HG03175 (cell line): ENCODE results near the gene RHBDF1.

Experiments used
- ATAC-seq: cut with Tn5 transposase; IDR thresholded peaks from one replicate; pipeline ENCODE4 v1.9.1; 2021; ENCODE audit warnings: mild to moderate bottlenecking, moderate library complexity; ENCODE audit not compliant: unreplicated experiment

The RHBDF1 gene

GRCh38 chr16:75580-76501, 3.4 kb upstream of the RHBDF1 start:
- no peak for ATAC-seq

DNA sequence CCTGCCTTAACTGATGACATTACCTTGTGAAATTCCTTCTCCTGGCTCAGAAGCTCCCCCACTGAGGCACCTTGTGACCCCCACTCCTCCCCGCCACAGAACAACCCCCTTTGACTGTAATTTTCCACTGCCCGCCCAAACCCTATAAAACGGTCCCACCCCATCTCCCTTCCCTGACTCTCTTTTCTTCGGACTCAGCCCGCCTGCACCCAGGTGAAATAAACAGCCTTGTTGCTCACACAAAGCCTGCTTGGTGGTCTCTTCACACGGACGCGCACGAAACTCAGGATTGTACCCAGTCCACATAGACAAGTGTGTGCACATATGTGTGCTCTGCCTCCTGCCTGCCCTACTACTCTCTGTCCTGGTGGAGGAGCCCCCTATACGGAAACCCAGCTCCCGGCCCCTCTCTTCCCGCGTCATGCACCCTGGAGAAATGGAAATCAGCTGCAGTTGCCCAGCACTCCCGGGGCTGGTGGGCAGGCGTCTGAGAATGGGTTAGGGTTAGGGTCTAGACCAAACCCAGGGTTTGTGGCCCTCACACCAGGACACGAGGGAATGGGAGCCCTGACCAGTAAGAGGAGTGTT, 2.4 kb upstream of the RHBDF1 start:
- ATAC-seq: no peak

GRCh38 chr16:74051-74746, 1.8 kb upstream of the RHBDF1 start:
- ATAC-seq: no peak

DNA sequence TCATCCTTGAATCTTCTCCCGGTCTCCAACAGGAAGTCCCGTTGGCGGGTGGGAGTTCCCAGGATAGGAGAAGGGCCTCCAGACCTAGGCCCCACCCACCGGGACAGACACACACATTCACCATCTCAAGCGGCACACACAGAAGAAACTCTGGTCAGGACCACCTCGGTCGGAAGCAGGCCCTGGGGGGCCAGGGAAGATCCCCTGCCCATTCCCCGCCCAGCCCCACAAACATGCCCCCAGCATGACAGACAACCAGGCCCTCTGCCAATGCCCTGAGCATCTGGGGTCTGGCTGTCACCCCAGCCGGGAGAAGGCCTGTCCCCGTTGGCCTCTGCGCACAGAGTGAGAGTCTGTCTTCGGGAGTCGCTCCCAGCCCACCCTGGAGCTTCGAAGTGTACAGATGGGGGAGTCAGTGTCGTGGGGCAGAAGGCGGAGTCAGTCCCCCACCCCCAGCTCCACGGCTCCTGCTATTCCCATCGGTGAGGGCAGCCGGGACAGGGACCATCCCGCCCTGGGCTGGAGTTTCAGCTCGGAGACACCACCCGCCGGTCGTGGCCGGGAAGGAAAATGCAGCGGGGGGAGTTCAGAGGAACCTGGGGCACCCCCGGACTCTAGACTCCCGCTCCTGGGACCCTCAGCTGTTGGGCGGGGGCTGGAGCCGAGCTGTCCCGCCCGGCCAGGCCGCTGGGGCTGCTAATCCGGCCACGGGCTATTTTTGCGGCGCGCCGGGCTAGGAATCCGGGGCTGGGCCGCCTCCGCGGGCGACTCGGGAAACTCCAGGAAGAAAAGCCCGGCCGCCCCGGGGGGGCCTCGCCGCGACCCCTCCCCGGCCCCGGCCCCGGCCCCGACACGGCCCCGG, 660 bp downstream of the RHBDF1 start:
- ATAC-seq: no peak

DNA sequence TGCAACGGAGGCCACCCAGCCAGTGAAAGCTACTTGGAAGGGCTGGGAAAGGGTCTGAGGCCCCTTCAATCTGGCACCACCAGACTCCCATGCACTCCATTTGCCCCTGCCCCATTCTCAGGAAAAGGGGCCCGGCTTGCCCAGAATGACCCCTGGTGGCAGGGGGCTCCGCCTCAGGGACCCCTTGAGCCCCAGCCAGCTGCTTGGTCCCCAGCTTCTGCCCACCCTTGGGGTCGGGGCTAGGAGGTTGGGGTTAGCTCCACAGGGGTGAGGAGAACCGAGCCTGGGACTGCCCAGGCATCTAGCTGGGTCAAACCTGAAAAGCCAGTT, 1.3 kb downstream of the RHBDF1 start:
- ATAC-seq: no peak

DNA sequence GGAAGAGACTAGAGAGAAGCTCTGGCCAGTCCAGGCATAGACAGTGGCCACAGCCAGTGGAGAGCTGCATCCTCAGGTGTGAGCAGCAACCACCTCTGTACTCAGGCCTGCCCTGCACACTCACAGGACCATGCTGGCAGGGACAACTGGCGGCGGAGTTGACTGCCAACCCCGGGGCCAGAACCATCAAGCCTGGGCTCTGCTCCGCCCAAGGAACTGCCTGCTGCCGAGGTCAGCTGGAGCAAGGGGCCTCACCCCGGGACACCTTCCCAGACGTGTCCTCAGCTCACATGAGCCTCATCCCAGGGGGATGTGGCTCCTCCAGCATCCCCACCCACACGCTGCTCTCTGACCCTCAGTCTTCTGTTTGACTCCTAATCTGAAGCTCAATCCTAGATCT, 3.2 kb downstream of the RHBDF1 start:
- no peak for ATAC-seq

DNA sequence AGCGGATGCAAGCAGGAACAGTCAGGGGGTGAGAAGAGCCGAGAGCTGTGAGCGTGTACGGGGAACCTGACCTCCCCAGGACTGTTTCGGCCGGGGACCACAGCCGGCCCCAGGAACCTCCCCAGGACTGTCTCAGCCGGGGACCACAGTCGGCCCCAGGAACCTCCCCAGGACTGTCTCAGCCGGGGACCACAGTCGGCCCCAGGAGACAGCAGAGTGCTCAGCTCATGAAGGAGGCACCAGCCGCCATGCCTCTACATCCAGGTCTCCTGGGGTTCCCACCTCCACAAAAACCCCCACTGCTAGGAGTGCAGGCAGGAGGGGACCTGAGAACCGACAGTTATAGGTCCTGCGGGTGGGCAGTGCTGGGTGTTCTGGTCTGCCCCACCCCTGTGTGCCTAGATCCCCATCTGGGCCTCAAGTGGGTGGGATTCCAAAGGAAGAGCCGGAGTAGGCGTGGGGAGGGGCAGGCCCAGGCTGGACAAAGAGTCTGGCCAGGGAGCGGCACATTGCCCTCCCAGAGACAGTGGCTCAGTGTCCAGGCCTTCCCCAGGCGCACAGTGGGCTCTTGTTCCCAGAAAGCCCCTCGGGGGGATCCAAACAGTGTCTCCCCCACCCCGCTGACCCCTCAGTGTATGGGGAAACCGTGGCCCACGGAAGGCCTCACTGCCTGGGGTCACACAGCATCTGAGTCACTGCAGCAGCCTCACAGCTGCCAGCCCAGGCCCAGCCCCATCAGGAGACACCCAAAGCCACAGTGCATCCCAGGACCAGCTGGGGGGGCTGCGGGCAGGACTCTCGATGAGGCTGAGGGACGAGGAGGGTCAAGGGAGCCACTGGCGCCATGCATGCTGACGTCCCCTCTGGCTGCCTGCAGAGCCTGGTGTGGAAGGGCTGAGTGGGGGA, 4.3 kb downstream of the RHBDF1 start:
- no peak for ATAC-seq

DNA sequence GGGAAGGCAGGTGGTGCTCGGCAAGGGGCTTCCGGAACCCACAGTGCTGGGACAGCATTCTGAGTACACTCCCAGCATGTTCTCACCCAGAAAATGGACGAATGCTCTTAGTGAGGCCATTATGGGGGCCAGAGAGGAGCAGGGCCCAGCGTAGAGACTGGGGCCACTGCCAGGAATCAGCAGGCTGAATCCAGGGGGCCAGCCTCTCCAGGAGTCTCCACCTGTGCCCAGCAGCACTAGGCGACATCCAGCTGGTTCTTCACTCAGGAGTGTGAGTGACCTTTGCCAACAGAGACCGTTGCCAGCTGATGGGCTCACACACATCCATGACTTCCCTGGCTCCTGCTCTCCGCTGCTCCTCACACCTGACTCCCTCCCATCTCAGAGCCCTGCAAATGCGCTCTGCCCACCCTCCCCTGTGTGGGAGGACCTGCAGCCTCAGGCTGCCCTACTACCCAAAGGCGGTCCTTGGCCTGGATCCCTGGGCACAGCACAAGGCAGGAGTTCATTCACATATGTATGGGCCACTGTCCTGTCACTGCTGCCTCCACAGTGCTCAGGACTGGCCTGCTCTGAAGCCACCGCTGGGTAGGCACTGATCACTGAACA, 5.1 kb downstream of the RHBDF1 start:
- no peak for ATAC-seq

DNA sequence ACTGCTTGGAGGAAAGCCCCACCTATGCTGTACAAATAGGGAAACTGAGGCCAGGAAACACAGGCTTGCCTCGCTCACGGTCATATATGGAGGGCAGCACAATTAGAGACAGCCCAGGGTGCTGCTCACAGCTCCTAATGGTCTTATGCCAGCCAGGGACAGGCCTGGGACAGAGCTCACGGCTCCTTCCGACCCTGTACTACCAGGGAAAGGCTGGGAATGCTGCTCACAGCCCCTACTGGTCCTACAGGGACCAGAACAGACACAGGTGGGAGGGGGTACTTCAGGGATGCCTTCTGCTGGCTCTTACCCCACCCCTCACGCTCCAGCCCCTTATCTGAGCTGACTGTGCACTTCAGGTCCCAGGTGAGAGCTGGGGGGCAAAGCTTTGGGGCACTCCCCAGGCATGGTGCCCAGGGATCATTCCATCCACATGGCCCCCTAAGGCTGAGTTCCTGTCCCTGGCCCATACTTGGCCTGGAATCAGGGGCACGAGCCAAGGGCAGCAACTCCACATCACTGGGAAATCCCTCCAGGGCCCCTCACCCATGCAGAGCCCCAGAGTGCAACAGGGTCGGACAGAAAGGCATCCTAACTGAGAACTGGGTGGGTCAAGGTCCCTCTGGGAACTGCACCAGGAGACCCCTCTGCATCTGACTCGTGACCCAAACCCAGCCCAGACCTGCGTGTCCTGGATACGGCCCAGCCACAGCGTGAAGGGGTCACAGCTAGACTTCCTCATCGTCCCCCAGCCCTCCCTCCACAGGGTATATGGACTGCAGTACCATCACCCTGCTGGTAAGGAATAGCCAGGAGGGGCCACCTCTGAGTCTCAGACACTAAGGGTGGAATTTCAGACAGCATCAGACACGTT, 5.9 kb downstream of the RHBDF1 start:
- no peak for ATAC-seq

DNA sequence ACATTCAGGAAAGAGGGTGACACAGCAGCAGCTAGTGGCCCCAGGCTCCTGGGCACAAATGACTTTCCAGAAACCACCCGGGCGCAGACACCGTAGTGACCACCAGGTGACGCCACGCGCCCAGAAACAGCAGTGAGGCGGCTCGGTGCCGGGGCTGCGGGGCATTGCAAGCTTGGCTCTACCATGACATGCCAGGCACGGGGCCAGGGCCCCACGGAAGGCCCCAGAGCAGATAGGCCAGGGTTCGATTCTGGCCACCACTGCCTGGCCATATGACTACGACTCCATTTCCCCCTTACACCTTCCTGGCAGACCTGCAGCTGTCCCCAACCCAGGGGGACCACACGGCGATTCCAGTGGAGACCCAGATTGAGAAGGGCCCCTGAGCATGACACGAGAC, 6.7 kb downstream of the RHBDF1 start:
- no peak for ATAC-seq

DNA sequence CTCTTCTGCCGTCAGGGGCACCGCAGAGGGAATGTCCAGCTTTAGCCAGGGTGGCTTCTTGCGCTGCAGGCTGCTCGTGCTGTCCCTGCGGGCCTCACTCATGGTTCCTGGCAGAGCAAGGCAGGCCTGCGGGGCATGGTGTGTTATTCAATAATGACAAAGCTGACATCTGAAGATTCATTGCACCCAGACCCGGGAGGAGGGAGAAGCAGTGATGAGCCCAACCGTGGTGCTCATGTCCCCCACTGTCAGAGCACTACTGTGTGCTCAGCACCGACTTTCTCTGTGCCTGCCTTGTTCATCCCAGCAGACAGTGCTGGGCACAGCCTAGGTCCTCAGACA, 7.5 kb downstream of the RHBDF1 start:
- no peak for ATAC-seq

DNA sequence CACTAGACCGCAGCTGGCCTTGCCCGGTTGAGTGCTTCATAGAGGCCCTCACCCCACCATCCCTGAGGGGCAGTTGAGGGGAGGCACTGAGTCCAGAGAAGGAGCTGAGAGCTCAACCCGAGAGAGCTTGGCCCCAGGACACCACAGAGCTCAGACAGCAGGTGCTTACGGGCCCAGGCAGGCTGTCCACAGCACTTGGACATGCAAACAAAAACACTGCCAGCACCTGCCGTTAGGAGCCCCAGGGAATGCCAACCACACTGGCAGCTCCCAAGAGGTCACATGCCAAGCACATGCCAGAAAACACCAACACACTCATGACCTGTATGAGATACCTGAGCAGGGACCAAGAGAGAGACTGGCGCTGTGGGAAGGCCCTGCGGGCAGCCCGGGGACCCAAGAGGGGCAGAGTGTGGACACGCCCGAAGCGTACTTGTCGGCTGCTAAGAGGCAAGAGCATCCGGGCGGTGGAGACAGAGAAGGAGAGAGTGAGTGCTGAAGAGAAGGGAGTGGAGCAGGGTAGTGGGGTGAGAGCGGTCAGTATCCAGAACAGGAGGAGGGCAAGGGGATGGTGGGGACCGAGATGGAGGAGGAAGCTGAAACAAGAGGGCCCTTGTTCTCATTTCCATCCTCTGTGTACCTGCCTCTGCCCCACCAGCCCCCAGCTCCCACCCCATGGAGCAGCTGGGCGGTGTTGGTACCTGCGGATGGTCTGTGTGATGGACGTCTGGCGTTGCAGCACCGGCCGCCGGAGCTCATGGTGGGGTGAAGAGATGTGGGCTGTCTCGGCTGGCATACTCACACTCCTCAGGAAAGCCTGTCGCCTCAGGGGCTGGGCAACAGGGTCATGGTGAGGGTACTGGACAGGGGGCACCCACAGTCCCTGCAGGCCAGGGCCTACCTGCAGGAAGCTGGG, 8.2 kb downstream of the RHBDF1 start:
- ATAC-seq: no peak

DNA sequence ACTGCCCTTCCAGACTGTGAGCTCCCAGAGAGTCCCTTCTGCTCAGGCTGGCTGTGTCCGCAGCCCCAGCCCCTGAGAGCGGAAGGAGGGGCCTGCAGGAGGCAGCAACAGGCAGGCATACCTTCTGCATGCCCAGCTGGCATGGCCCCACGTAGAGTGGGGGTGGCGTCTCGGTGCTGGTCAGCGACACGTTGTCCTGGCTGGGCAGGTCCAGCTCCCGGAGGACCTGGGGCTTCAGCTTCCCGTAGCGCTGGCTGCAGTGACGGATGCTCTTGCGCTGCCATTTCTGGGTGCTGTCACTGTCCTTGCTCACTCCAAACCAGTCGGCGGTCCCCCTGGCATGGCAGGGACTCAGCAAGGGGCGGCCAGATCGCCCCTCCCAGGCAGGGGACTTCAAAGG, 9.0 kb downstream of the RHBDF1 start:
- ATAC-seq: no peak

DNA sequence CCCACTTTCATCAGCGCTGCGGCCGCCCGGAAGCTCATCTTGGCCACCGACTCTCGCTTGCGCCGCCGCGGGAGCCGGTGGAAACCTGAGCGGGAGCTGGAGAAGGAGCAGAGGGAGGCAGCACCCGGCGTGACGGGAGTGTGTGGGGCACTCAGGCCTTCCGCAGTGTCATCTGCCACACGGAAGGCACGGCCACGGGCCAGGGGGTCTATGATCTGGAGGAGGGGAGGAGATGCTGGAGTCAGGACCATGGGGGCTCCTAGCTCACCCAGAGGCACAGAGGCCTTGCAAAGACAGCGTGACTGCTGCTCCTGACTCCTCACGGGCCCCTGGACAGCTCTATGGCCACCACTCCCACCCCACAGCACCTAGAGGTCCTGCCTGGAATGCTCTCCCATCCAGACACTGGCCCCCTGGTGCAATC, 9.5 kb downstream of the RHBDF1 start:
- no peak for ATAC-seq

GRCh38 chr16:62283-62967, 10.0 kb downstream of the RHBDF1 start:
- ATAC-seq: no peak

DNA sequence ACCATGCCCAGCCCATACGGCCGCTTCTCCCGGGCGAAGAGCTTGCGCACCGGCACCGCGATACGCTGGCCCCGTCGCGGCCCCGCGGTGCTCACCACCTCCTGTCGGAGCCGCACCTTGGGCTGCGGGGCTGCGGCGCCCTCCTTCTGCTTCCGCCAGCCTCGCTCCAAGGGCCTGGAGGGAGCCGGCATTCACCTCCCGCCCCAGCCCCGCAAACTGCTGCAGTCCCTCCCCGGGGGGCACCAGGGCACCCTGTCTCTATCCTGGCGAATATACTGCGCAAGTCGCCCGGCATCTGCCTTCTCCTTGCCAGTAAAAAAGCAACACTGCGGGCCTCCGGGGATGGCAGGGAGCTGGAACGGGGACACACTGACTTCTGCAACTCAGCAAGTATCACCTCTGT, 10.6 kb downstream of the RHBDF1 start:
- no peak for ATAC-seq
